ENCODE data around the gene CACNB2.

- TF ChIP-seq TP53 (CRISPR knock-in tag; IDR thresholded peaks at IDR 0.05) = no peak
- TF ChIP-seq CTCF (IDR thresholded peaks at IDR 0.05) = no peak
- no peak for TF ChIP-seq MAFK (IDR thresholded peaks at IDR 0.05; ENCODE audit: partially characterized antibody)
- TF ChIP-seq SMC3 (IDR thresholded peaks at IDR 0.05) = no peak
- TF ChIP-seq, protein P1, sequence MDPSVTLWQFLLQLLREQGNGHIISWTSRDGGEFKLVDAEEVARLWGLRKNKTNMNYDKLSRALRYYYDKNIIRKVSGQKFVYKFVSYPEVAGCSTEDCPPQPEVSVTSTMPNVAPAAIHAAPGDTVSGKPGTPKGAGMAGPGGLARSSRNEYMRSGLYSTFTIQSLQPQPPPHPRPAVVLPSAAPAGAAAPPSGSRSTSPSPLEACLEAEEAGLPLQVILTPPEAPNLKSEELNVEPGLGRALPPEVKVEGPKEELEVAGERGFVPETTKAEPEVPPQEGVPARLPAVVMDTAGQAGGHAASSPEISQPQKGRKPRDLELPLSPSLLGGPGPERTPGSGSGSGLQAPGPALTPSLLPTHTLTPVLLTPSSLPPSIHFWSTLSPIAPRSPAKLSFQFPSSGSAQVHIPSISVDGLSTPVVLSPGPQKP (IDR thresholded peaks at IDR 0.05; ENCODE audit: low read depth, low read length) = no peak
- no peak for TF ChIP-seq RCOR1 (IDR thresholded peaks at IDR 0.05; ENCODE audit: low read depth, low read length)
- no peak for TF ChIP-seq EP300 (IDR thresholded peaks at IDR 0.05)
- TF ChIP-seq NPAS2 (CRISPR knock-in tag; IDR thresholded peaks at IDR 0.05; ENCODE audit: borderline replicate concordance) = no peak
- TF ChIP-seq ZFP36 (IDR thresholded peaks at IDR 0.05; ENCODE audit: borderline replicate concordance, partially characterized antibody) = no peak
- TF ChIP-seq, protein P2, sequence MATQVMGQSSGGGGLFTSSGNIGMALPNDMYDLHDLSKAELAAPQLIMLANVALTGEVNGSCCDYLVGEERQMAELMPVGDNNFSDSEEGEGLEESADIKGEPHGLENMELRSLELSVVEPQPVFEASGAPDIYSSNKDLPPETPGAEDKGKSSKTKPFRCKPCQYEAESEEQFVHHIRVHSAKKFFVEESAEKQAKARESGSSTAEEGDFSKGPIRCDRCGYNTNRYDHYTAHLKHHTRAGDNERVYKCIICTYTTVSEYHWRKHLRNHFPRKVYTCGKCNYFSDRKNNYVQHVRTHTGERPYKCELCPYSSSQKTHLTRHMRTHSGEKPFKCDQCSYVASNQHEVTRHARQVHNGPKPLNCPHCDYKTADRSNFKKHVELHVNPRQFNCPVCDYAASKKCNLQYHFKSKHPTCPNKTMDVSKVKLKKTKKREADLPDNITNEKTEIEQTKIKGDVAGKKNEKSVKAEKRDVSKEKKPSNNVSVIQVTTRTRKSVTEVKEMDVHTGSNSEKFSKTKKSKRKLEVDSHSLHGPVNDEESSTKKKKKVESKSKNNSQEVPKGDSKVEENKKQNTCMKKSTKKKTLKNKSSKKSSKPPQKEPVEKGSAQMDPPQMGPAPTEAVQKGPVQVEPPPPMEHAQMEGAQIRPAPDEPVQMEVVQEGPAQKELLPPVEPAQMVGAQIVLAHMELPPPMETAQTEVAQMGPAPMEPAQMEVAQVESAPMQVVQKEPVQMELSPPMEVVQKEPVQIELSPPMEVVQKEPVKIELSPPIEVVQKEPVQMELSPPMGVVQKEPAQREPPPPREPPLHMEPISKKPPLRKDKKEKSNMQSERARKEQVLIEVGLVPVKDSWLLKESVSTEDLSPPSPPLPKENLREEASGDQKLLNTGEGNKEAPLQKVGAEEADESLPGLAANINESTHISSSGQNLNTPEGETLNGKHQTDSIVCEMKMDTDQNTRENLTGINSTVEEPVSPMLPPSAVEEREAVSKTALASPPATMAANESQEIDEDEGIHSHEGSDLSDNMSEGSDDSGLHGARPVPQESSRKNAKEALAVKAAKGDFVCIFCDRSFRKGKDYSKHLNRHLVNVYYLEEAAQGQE (IDR thresholded peaks at IDR 0.05) = no peak
- TF ChIP-seq MYC (IDR thresholded peaks at IDR 0.05; ENCODE audit: borderline replicate concordance, low read length) = no peak
- no peak for TF ChIP-seq RNF2 (IDR thresholded peaks at IDR 0.05; ENCODE audit: borderline replicate concordance, low read depth)
- no peak for TF ChIP-seq KDM1A (IDR thresholded peaks at IDR 0.05; ENCODE audit: low read depth)
These were observed 30.8 kb upstream of the CACNB2 start for GRCh38 chr10:18109341-18109870.

All from A549 (cell line).